Lower leg skin (tissue), 3 donors: ENCODE data around the gene GNG4.

Source experiments
- POLR2A ChIP-seq, 2 donors: fragments of 450-650 bp; IDR thresholded peaks; one replicate each; pipeline ENCODE4 v1.6.1; 2016 to 2017; ENCODE audit warnings: antibody characterized with exemption in 2 of 2, mild to moderate bottlenecking in 1 of 2, moderate library complexity in 1 of 2
- TF ChIP-seq, protein P1 (sequence below), 3 donors: fragments of 450-650 bp; IDR thresholded peaks; one replicate each; pipeline ENCODE4 v1.5.1; 2016; ENCODE audit warnings: antibody characterized with exemption in 3 of 3, mild to moderate bottlenecking in 3 of 3, moderate library complexity in 2 of 3

DNA sequence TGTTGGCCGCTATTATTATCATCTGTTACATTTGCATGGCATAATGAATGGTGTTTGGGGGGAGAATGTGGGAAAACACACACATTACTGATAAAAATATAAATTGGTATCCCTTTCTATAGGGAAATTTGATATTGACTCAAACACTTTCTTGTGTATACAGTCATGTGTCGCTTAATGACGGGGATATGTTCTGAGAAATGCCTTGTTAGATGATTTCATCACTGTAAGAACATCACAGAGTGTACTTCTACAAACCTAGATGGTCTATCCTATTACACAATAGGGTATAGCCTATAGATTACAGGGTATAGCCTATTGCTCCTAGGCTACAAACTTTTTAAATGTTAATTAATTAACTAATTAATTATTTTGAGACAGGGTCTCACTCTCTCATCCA is 78.1 kb downstream of the GNG4 start:
- TF ChIP-seq, protein P1, sequence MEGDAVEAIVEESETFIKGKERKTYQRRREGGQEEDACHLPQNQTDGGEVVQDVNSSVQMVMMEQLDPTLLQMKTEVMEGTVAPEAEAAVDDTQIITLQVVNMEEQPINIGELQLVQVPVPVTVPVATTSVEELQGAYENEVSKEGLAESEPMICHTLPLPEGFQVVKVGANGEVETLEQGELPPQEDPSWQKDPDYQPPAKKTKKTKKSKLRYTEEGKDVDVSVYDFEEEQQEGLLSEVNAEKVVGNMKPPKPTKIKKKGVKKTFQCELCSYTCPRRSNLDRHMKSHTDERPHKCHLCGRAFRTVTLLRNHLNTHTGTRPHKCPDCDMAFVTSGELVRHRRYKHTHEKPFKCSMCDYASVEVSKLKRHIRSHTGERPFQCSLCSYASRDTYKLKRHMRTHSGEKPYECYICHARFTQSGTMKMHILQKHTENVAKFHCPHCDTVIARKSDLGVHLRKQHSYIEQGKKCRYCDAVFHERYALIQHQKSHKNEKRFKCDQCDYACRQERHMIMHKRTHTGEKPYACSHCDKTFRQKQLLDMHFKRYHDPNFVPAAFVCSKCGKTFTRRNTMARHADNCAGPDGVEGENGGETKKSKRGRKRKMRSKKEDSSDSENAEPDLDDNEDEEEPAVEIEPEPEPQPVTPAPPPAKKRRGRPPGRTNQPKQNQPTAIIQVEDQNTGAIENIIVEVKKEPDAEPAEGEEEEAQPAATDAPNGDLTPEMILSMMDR (IDR thresholded peaks at IDR 0.05) = no peak
- TF ChIP-seq POLR2A (IDR thresholded peaks at IDR 0.05) = no peak
